Neural progenitor cell (in vitro differentiated cells): ENCODE measurements around the gene LSM2. TPM values are rescaled to one million over a fixed set of nuclear protein-coding genes. Genes with fewer than 3 reads are reported as not detected.

Experiments
- DNase-seq: peaks from one replicate; pipeline ENCODE4 v3.0.0-alpha.2; 2016; ENCODE audit warnings: low spot score
- H2AFZ ChIP-seq: fragments of 200-600 bp; sonication (generic); replicated peaks from 2 replicates; pipeline ENCODE4 v1.6.1; 2016; ENCODE audit warnings: antibody characterized with exemption
- H3F3A ChIP-seq: fragments of 200-600 bp; sonication (generic); 2 replicates; pipeline ENCODE4 v1.6.1; 2016; ENCODE audit warnings: antibody characterized with exemption, low read depth
- H3K27ac ChIP-seq: fragments of 200-600 bp; sonication (generic); 2 replicates; pipeline ENCODE4 v1.5.1; 2016; ENCODE audit warnings: mild to moderate bottlenecking
- H3K27me3 ChIP-seq: fragments of 200-600 bp; sonication (generic); 2 replicates; pipeline ENCODE4 v1.6.1; 2016; ENCODE audit warnings: mild to moderate bottlenecking, moderate library complexity
- H3K36me3 ChIP-seq: fragments of 200-600 bp; sonication (generic); 2 replicates; pipeline ENCODE4 v1.5.1; 2016
- H3K4me1 ChIP-seq: fragments of 200-600 bp; sonication (generic); 2 replicates; pipeline ENCODE4 v1.6.1; 2016; ENCODE audit warnings: mixed run types
- H3K4me2 ChIP-seq: fragments of 200-600 bp; sonication (generic); 2 replicates; pipeline ENCODE4 v1.6.1; 2016
- H3K4me3 ChIP-seq: fragments of 200-600 bp; sonication (generic); 2 replicates; pipeline ENCODE4 v1.5.1; 2016
- H3K79me2 ChIP-seq: fragments of 200-600 bp; sonication (generic); 2 replicates; pipeline ENCODE4 v1.6.1; 2016; ENCODE audit warnings: low read depth
- H3K9ac ChIP-seq: fragments of 200-600 bp; sonication (generic); 2 replicates; pipeline ENCODE4 v1.6.1; 2016
- H3K9me3 ChIP-seq: fragments of 200-600 bp; sonication (generic); 2 replicates; pipeline ENCODE4 v1.5.1; 2016; ENCODE audit warnings: low read depth
- H4K20me1 ChIP-seq: fragments of 200-600 bp; sonication (generic); 2 replicates; pipeline ENCODE4 v1.6.1; 2016; ENCODE audit warnings: low read depth
- H3K27ac Mint-ChIP-seq: 3 replicates; pipeline ENCODE4 v1.8.0; 2021; ENCODE audit warnings: mixed read lengths
- H3K27me3 Mint-ChIP-seq: 2 replicates; pipeline ENCODE4 v1.8.0; 2022; ENCODE audit warnings: low read depth, mild to moderate bottlenecking, inconsistent platforms, moderate library complexity, mixed read lengths; ENCODE audit not compliant: insufficient read depth
- H3K36me3 Mint-ChIP-seq: 3 replicates; pipeline ENCODE4 v1.8.0; 2021; ENCODE audit warnings: mixed read lengths
- H3K4me1 Mint-ChIP-seq: 3 replicates; pipeline ENCODE4 v1.8.0; 2021; ENCODE audit warnings: mixed read lengths
- H3K4me3 Mint-ChIP-seq: 3 replicates; pipeline ENCODE4 v1.8.0; 2021; ENCODE audit warnings: mild to moderate bottlenecking, moderate library complexity, mixed read lengths
- H3K9me3 Mint-ChIP-seq: 3 replicates; pipeline ENCODE4 v1.8.0; 2020; ENCODE audit warnings: mixed read lengths
- EZH2 ChIP-seq: fragments of 200-600 bp; sonication (generic); IDR thresholded peaks from 2 replicates; pipeline ENCODE4 v1.6.1; 2017; ENCODE audit warnings: antibody characterized with exemption, mild to moderate bottlenecking, moderate library complexity
- EZH2phosphoT487 ChIP-seq: fragments of 200-600 bp; sonication (generic); IDR thresholded peaks from 2 replicates; pipeline ENCODE4 v1.6.1; 2017; ENCODE audit warnings: antibody characterized with exemption
- total RNA-seq: library from RNA; depleted of rRNA; stranded (reverse); fragments of >200 nt; gene quantifications from 2 replicates; pipeline ENCODE4 v1.2.3, GENCODE V29; 2015; ENCODE audit warnings: low replicate concordance
- TF ChIP-seq, protein P1 (sequence below): fragments of 200-600 bp; sonication (generic); IDR thresholded peaks from 2 replicates; pipeline ENCODE4 v1.5.1; 2017; ENCODE audit warnings: antibody characterized with exemption, mild to moderate bottlenecking

Gene LSM2
- total RNA-seq, 1 donor from 2014 or later = 105 TPM

GRCh38 chr6:31763619-31763940, 43.2 kb downstream of the LSM2 start:
- peak overlapping the region; percentile 54 for H3K4me3 Mint-ChIP-seq
- peaks cover 34% of the 10 kb centered on the region for H3K36me3 Mint-ChIP-seq
- H3K4me1 Mint-ChIP-seq = peaks cover 29% of the 10 kb centered on the region
- no peaks in the 10 kb centered on the region for H3K36me3 ChIP-seq
- no peak overlapping the region for H3K4me3 ChIP-seq
- no peaks in the 10 kb centered on the region for H3K79me2 ChIP-seq
- DNase-seq = peak; percentile 88
- peaks cover 18% of the 10 kb centered on the region for H3F3A ChIP-seq
- H3K27me3 ChIP-seq = no peaks in the 10 kb centered on the region
- TF ChIP-seq, protein P1, sequence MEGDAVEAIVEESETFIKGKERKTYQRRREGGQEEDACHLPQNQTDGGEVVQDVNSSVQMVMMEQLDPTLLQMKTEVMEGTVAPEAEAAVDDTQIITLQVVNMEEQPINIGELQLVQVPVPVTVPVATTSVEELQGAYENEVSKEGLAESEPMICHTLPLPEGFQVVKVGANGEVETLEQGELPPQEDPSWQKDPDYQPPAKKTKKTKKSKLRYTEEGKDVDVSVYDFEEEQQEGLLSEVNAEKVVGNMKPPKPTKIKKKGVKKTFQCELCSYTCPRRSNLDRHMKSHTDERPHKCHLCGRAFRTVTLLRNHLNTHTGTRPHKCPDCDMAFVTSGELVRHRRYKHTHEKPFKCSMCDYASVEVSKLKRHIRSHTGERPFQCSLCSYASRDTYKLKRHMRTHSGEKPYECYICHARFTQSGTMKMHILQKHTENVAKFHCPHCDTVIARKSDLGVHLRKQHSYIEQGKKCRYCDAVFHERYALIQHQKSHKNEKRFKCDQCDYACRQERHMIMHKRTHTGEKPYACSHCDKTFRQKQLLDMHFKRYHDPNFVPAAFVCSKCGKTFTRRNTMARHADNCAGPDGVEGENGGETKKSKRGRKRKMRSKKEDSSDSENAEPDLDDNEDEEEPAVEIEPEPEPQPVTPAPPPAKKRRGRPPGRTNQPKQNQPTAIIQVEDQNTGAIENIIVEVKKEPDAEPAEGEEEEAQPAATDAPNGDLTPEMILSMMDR = no peak
- TF ChIP-seq EZH2 = no peak
- TF ChIP-seq EZH2phosphoT487 = no peak
- no peak overlapping the region for H3K9ac ChIP-seq
- peak overlapping the region; percentile 67 for H3K27ac ChIP-seq
- no peak overlapping the region for H2AFZ ChIP-seq
- H3K4me1 ChIP-seq = peaks cover 23% of the 10 kb centered on the region
- H3K27ac Mint-ChIP-seq = peak overlapping the region; percentile 86
- no peaks in the 10 kb centered on the region for H4K20me1 ChIP-seq
- H3K27me3 Mint-ChIP-seq = peaks cover 4% of the 10 kb centered on the region
- H3K9me3 ChIP-seq = no peaks in the 10 kb centered on the region
- H3K4me2 ChIP-seq = peak overlapping the region; percentile 73
- no peaks in the 10 kb centered on the region for H3K9me3 Mint-ChIP-seq

GRCh38 chr6:31762878-31763618, 43.7 kb downstream of the LSM2 start:
- DNase-seq = no peak
- H3K79me2 ChIP-seq = no peaks in the 10 kb centered on the region
- H3K9me3 ChIP-seq = no peaks in the 10 kb centered on the region
- Mint-ChIP-seq H3K27ac (peak overlapping the region; percentile 96), H3K4me1 (peaks cover 29% of the 10 kb centered on the region), H3K9me3 (no peaks in the 10 kb centered on the region), H3K4me3 (peak overlapping the region; percentile 54), H3K36me3 (peaks cover 38% of the 10 kb centered on the region), H3K27me3 (peaks cover 4% of the 10 kb centered on the region)
- H3K4me2 ChIP-seq = peak overlapping the region; percentile 73
- peaks cover 23% of the 10 kb centered on the region for H3K4me1 ChIP-seq
- no peaks in the 10 kb centered on the region for H3K36me3 ChIP-seq
- no peaks in the 10 kb centered on the region for H4K20me1 ChIP-seq
- H3K4me3 ChIP-seq = no peak overlapping the region
- peaks cover 18% of the 10 kb centered on the region for H3F3A ChIP-seq
- H2AFZ ChIP-seq = no peak overlapping the region
- TF ChIP-seq, protein P1 = no peak
- TF ChIP-seq EZH2 (no peak), EZH2phosphoT487 (no peak)
- no peaks in the 10 kb centered on the region for H3K27me3 ChIP-seq
- peak overlapping the region; percentile 67 for H3K27ac ChIP-seq
- H3K9ac ChIP-seq = no peak overlapping the region

- Histone ChIP-seq H3F3A (peaks cover 18% of the 10 kb centered on the region), H4K20me1 (no peaks in the 10 kb centered on the region), H3K4me1 (peaks cover 23% of the 10 kb centered on the region), H2AFZ (no peak within 1 kb of the TSS), H3K27me3 (no peaks in the 10 kb centered on the region), H3K79me2 (no peaks in the 10 kb centered on the region), H3K36me3 (no peaks in the 10 kb centered on the region), H3K9ac (no peak within 1 kb of the TSS), H3K4me2 (peak within 1 kb of the TSS; percentile 73), H3K4me3 (no peak within 1 kb of the TSS), H3K27ac (peak within 1 kb of the TSS; percentile 67), H3K9me3 (no peaks in the 10 kb centered on the region)
- H3K27me3 Mint-ChIP-seq = peaks cover 4% of the 10 kb centered on the region
- H3K4me1 Mint-ChIP-seq = peaks cover 29% of the 10 kb centered on the region
- DNase-seq = no peak
- H3K27ac Mint-ChIP-seq = peak within 1 kb of the TSS; percentile 96
- H3K4me3 Mint-ChIP-seq = peak within 1 kb of the TSS; percentile 54
- TF ChIP-seq EZH2phosphoT487 (no peak), EZH2 (no peak)
- TF ChIP-seq, protein P1 = no peak
- no peaks in the 10 kb centered on the region for H3K9me3 Mint-ChIP-seq
- H3K36me3 Mint-ChIP-seq = peaks cover 40% of the 10 kb centered on the region
These were observed 44.4 kb downstream of the LSM2 start, which contains the start of gene SAPCD1 for GRCh38 chr6:31762356-31762755. TSS of gene SAPCD1 (plus strand) at chr6:31762656. CDS start at chr6:31763055, 399 bp downstream.
